Common myeloid progenitor, CD34-positive (primary cell): ENCODE measurements around the gene ACVR1. TPM values are rescaled to one million over a fixed set of nuclear protein-coding genes. Genes with fewer than 3 reads are reported as not detected.
A peak's percentile ranks its signal among the peaks of the same experiment; 100 is the strongest.

Source experiments
- CTCF ChIA-PET: fragments of 350-600 bp; sonication (Branson Sonifier 250); formaldehyde crosslinking; loops from one replicate; lab custom pipeline; 2021; ENCODE audit warnings: antibody characterized with exemption; lab: Charles Lee
- POLR2A ChIA-PET: fragments of 350-600 bp; sonication (Branson Sonifier 250); formaldehyde crosslinking; loops from one replicate; lab custom pipeline; 2021; ENCODE audit warnings: antibody characterized with exemption; lab: Charles Lee
- DNase-seq, 3 donors: peaks; one replicate each; pipeline versions ENCODE4 v3.0.0 to v3.0.0-alpha.2; 2013
- H3K27ac ChIP-seq, 2 experiments: 1 replicate in 1 of 2; 2 replicates in 1 of 2; pipeline ENCODE4 v1.7.0; 2013; ENCODE audit warnings: inconsistent platforms in 2 of 2, low read length in 2 of 2, mild to moderate bottlenecking in 2 of 2, low read depth in 1 of 2, moderate library complexity in 1 of 2; ENCODE audit not compliant: severe bottlenecking in 2 of 2, insufficient read depth in 1 of 2, poor library complexity in 1 of 2
- H3K27me3 ChIP-seq, 5 experiments: replicated peaks in 2 of 5; 1 replicate in 3 of 5; 2 replicates in 2 of 5; pipeline versions ENCODE4 v1.6.1 to v1.7.0; 2013; ENCODE audit warnings: low read length in 4 of 5, mild to moderate bottlenecking in 2 of 5, moderate library complexity in 2 of 5, inconsistent platforms in 1 of 5; ENCODE audit not compliant: insufficient read depth in 5 of 5, control insufficient read depth in 4 of 5
- H3K36me3 ChIP-seq, 4 experiments: 1 replicate in 2 of 4; 2 replicates in 2 of 4; pipeline versions ENCODE4 v1.6.1 to v1.7.0; 2013; ENCODE audit warnings: low read length in 3 of 4, control low read depth in 1 of 4, mild to moderate bottlenecking in 1 of 4; ENCODE audit not compliant: control insufficient read depth in 4 of 4, insufficient read depth in 4 of 4
- H3K4me1 ChIP-seq, 4 experiments: 1 replicate in 3 of 4; 2 replicates in 1 of 4; pipeline versions ENCODE4 v1.6.1 to v1.7.1; 2013; ENCODE audit warnings: low read length in 3 of 4, mild to moderate bottlenecking in 3 of 4, control low read depth in 1 of 4, inconsistent platforms in 1 of 4, moderate library complexity in 1 of 4; ENCODE audit not compliant: control insufficient read depth in 4 of 4, insufficient read depth in 4 of 4; ENCODE audit errors: control extremely low read depth in 1 of 4
- H3K4me3 ChIP-seq, 7 experiments: 1 replicate in 4 of 7; 2 replicates in 3 of 7; pipeline versions ENCODE4 v1.5.1 to v1.7.0; 2013; ENCODE audit warnings: mild to moderate bottlenecking in 7 of 7, low read length in 6 of 7, moderate library complexity in 6 of 7, inconsistent platforms in 2 of 7, low read depth in 2 of 7, control low read depth in 1 of 7; ENCODE audit not compliant: insufficient read depth in 4 of 7, control insufficient read depth in 1 of 7; ENCODE audit errors: extremely low read depth in 1 of 7
- H3K9me3 ChIP-seq, 5 experiments: 1 replicate in 4 of 5; 2 replicates in 1 of 5; pipeline versions ENCODE4 v1.6.1 to v1.7.1; 2013; ENCODE audit warnings: low read length in 4 of 5, mild to moderate bottlenecking in 2 of 5, inconsistent platforms in 1 of 5, low read depth in 1 of 5, moderate library complexity in 1 of 5; ENCODE audit not compliant: control insufficient read depth in 4 of 5, insufficient read depth in 2 of 5; ENCODE audit errors: control extremely low read depth in 1 of 5
- WGBS: methylation state at CpG from one replicate; pipeline ENCODE4 v1.1.5; 2013; ENCODE audit not compliant: insufficient coverage; 5-methylcytosine and 5-hydroxymethylcytosine counted together
- polyA plus RNA-seq: library from polyadenylated mRNA; unstranded; fragments of 120-200 nt; gene quantifications from one replicate; pipeline ENCODE4 v1.2.1, GENCODE V29; 2013

ACVR1 gene
- polyA plus RNA-seq = 12.8 TPM

DNA sequence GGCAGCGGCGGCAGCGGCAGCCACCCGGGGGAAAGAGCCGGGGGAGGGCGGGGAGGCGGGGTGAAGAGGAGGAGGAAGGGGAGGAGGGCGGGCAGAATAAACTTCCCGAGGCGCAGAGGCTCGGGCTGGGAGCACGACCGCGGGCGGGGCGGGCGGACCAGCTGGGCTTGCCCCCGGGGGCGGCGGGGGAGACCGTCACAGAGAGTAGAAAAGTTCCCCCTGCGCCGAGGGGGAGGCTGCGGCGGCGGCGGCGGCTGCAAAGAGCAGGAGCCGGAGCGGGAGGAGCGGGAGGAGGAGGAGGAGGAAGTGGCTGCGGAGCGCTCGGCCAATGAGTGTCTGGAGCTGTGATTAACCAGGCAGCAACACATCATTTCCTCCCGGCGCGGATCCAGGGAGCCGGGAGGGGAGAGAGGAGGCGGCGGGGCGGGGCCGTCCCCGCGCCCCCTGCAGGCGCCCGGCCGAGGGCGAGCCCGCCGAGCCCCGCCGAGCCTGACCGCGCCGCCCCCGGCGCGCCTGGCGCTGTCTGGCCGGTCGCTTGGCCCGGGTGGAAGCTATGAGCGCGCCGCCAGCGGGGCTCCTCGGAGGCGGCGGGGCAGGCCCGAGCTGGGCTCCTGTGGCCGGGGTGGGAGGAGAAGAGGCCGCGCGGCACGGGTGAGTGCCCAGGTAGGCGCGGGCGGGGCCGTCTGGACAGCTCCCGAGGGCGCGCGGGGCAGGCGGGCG, at the start of gene ACVR1:
Gene ACVR1, minus strand, starts transcription at position 265 of the 720 bp plus-strand sequence. CDS start 76,837 bp downstream, outside the sequence.
- 0% methylated on average over 68 of the region's 85 CpGs for WGBS
- Histone ChIP-seq H3K4me1 (peaks cover 2 to 19% (median 15%) of the 10 kb centered on the region in 4 experiments), H3K36me3 (no peaks in the 10 kb centered on the region), H3K4me3 (peak within 1 kb of the TSS; percentile 54 to 90 (median 79)), H3K27me3 (no peaks in the 10 kb centered on the region), H3K27ac (peak within 1 kb of the TSS in 1 of 2 experiments; percentile 81), H3K9me3 (no peaks in the 10 kb centered on the region)
- ChIA-PET POLR2A (interaction anchor here (0.6 to 1.0 kb wide), 2 partner anchors 45 to 48 kb away, joined by 3 read pairs; no protein-coding TSS in a partner anchor), CTCF (interaction anchor here (0.8 to 2.7 kb wide), 13 partner anchors 10 to 135 kb away, joined by 3 to 7 read pairs (median 3); no protein-coding TSS in a partner anchor)
- peak; percentile 96 to 98 (median 97) for DNase-seq

GRCh38 chr2:157925071-157925470, 48.9 kb upstream of the ACVR1 start:
- Histone ChIP-seq H3K4me3 (no peak overlapping the region), H3K27ac (no peak overlapping the region), H3K27me3 (no peaks in the 10 kb centered on the region), H3K9me3 (peaks cover 0 to 2% (median 0%) of the 10 kb centered on the region in 5 experiments), H3K36me3 (no peaks in the 10 kb centered on the region), H3K4me1 (peaks cover 0 to 8% (median 4%) of the 10 kb centered on the region in 4 experiments)
- 100% methylated on average over 1 of the region's 3 CpGs for WGBS
- DNase-seq = no peak
- POLR2A ChIA-PET = no interaction called here
- CTCF ChIA-PET = no interaction called here

DNA sequence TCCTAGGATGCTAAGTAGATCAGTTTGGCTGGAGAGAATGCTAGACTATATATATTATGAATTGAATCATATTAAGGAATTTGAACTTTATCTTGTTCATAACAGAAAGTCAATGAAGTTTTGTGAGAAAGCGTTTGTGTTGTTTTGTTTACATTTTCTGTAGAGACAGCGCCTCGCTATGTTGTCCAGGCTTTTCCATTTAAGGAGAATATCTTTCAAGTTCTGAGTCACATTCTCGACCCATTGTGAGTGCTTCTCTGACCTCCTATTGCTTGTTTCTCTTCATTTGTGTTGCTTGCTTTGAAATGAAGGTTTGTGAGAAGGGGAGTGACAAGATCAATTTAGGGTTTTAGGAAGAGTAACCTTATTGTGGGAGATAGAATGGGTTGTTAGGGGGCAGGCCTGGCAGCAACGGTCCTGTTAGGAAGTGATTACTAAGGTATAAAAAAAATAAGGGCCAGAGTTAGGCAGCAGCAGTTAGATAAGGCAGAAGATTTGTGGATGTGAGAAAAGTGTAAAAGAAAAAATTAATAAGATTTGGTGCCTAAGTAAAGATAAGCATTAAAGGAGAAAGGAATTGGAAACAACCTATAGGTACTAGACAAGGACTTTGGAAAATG, 47.6 kb upstream of the ACVR1 start:
- Histone ChIP-seq H3K36me3 (no peaks in the 10 kb centered on the region), H3K4me1 (no peaks in the 10 kb centered on the region), H3K27me3 (no peaks in the 10 kb centered on the region), H3K4me3 (no peak overlapping the region), H3K27ac (peak overlapping the region in 1 of 2 experiments; percentile 44), H3K9me3 (no peaks in the 10 kb centered on the region)
- ChIA-PET POLR2A (no interaction called here), CTCF (no interaction called here)
- WGBS = 80% methylated on average over 4 of the region's 5 CpGs
- no peak for DNase-seq

- no CpG with 5 or more reads among the region's 1 CpG for WGBS
- ChIA-PET CTCF (interaction anchor here (0.5 kb wide), 1 partner anchor 144 kb away, joined by 3 read pairs; no protein-coding TSS in a partner anchor), POLR2A (no interaction called here)
- DNase-seq = no peak
- H3K9me3 ChIP-seq = no peaks in the 10 kb centered on the region
- H3K27me3 ChIP-seq = no peaks in the 10 kb centered on the region
- H3K4me3 ChIP-seq = no peak overlapping the region
- H3K36me3 ChIP-seq = no peaks in the 10 kb centered on the region
- H3K27ac ChIP-seq = no peak overlapping the region
- H3K4me1 ChIP-seq = no peaks in the 10 kb centered on the region
Observed at GRCh38 chr2:157922815-157923214, 46.7 kb upstream of the ACVR1 start.

GRCh38 chr2:157922336-157922735, 46.2 kb upstream of the ACVR1 start:
- no peak for DNase-seq
- H3K4me3 ChIP-seq = no peak overlapping the region
- no peak overlapping the region for H3K27ac ChIP-seq
- ChIA-PET POLR2A (no interaction called here), CTCF (interaction anchor here (0.5 kb wide), 1 partner anchor 145 kb away, joined by 3 read pairs; no protein-coding TSS in a partner anchor)
- no peaks in the 10 kb centered on the region for H3K4me1 ChIP-seq
- no peaks in the 10 kb centered on the region for H3K27me3 ChIP-seq
- no peaks in the 10 kb centered on the region for H3K9me3 ChIP-seq
- 100% methylated on average over 2 of the region's 5 CpGs for WGBS
- no peaks in the 10 kb centered on the region for H3K36me3 ChIP-seq

GRCh38 chr2:157920736-157921135, 44.6 kb upstream of the ACVR1 start:
- no peak overlapping the region for H3K4me3 ChIP-seq
- ChIA-PET CTCF (interaction anchor here (0.9 kb wide), 1 partner anchor 18 kb away, joined by 3 read pairs; no protein-coding TSS in a partner anchor), POLR2A (no interaction called here)
- no CpG with 5 or more reads among the region's 1 CpG for WGBS
- no peak for DNase-seq
- H3K4me1 ChIP-seq = no peaks in the 10 kb centered on the region
- no peaks in the 10 kb centered on the region for H3K9me3 ChIP-seq
- no peak overlapping the region for H3K27ac ChIP-seq
- no peaks in the 10 kb centered on the region for H3K36me3 ChIP-seq
- H3K27me3 ChIP-seq = no peaks in the 10 kb centered on the region

DNA sequence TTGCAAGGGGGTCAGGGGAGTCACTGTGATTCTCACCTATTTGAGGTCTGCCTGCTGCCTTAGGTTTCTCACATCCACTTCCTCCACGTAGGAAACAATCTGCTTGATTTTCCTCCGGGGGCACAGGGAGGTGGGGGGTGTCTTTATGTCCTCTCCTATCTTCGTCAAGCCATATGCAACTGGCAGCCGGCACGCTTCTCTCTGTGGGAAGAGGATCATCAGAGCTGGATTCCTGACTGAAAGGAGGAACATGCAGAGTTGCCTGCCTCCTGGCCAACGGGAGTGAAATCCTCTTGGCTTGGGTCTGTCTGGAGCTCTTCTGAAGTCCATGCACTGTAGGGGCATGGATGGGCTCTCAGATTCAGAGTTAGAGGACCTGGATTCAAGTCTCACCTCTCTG, 43.1 kb upstream of the ACVR1 start:
- Histone ChIP-seq H3K27ac (no peak overlapping the region), H3K36me3 (no peaks in the 10 kb centered on the region), H3K4me3 (no peak overlapping the region), H3K9me3 (no peaks in the 10 kb centered on the region), H3K4me1 (no peaks in the 10 kb centered on the region), H3K27me3 (no peaks in the 10 kb centered on the region)
- WGBS = 84% methylated on average over 5 of the region's 6 CpGs
- DNase-seq = no peak
- ChIA-PET POLR2A (no interaction called here), CTCF (interaction anchor here (1.3 to 1.6 kb wide), 2 partner anchors 15 to 17 kb away, joined by 3 to 4 read pairs; no protein-coding TSS in a partner anchor)
